ENCODE measurements around the gene ADM. TPM values are rescaled to one million over a fixed set of nuclear protein-coding genes. Genes with fewer than 3 reads are reported as not detected.

ADM gene
- total and polyA plus RNA-seq, 2 donors (not counting 1 experiment from before 2014, with no cell fraction given) = 2.3 to 10.4 TPM

- POLR2A ChIA-PET = no interaction called here
- TF ChIP-seq EZH2 (IDR thresholded peaks at IDR 0.05; ENCODE audit: borderline replicate concordance, insufficient read depth, low read depth, low read length, poor library complexity, severe bottlenecking) = no peak
- no peak for TF ChIP-seq CTCF (IDR thresholded peaks at IDR 0.05)
- H3K4me3 ChIP-seq (ENCODE audit: control extremely low read depth in 1 of 5, extremely low read depth in 1 of 5, insufficient read depth in 1 of 5, low read depth in 2 of 5, low read length in 4 of 5) = no peak overlapping the region
- Mint-ChIP-seq H3K4me3 (no peak overlapping the region), H3K4me1 (peaks cover 3% of the 10 kb centered on the region), H3K9me3 (ENCODE audit: insufficient read depth) (no peaks in the 10 kb centered on the region), H3K27me3 (no peaks in the 10 kb centered on the region), H3K27ac (no peak overlapping the region)
- no peaks in the 10 kb centered on the region for H3K79me2 ChIP-seq (ENCODE audit: control insufficient read depth, insufficient read depth, low read length)
- ATAC-seq (ENCODE audit: low read depth) = no peak
- intact Hi-C loops (cut with micrococcal nuclease) = no loop called here
- DNase-seq = no peak
- H3K9me3 ChIP-seq (ENCODE audit: control extremely low read depth in 1 of 3, control insufficient read depth in 2 of 3, insufficient read depth in 1 of 3, low read length in 2 of 3) = no peaks in the 10 kb centered on the region
- H3K36me3 ChIP-seq (replicated peaks in 1 of 2; ENCODE audit: control extremely low read depth in 1 of 2, control insufficient read depth in 1 of 2, extremely low read depth in 1 of 2, insufficient read depth in 2 of 2, low read length in 1 of 2) = no peaks in the 10 kb centered on the region
- no peak overlapping the region for H3K9ac ChIP-seq (ENCODE audit: low read length)
- H4K20me1 ChIP-seq (ENCODE audit: control insufficient read depth, insufficient read depth, low read length, poor library complexity, severe bottlenecking) = no peaks in the 10 kb centered on the region
- H3K27me3 ChIP-seq (replicated peaks in 1 of 4; ENCODE audit: control extremely low read depth in 1 of 4, control insufficient read depth in 3 of 4, insufficient read depth in 4 of 4, low read length in 3 of 4) = no peaks in the 10 kb centered on the region
- no peak overlapping the region for H2AFZ ChIP-seq (ENCODE audit: insufficient read depth, low read depth, low read length, poor library complexity, severe bottlenecking)
- no peak overlapping the region for H3K4me2 ChIP-seq (replicated peaks; ENCODE audit: low read depth, low read length, poor library complexity, severe bottlenecking)
- no peak overlapping the region for H3K27ac ChIP-seq (ENCODE audit: low read length in 2 of 2)
- peaks cover 0 to 4% of the 10 kb centered on the region in 2 donors for H3K4me1 ChIP-seq (ENCODE audit: control insufficient read depth in 2 of 2, insufficient read depth in 2 of 2, low read length in 2 of 2)
- CTCF ChIA-PET = no interaction called here
Observed at GRCh38 chr11:10275714-10276113, 29.2 kb upstream of the ADM start.

- CTCF ChIA-PET = interaction anchor here (1.7 kb wide), 1 partner anchor 26 kb away, joined by 6 read pairs; no protein-coding TSS in a partner anchor
- Mint-ChIP-seq H3K27ac (no peak overlapping the region), H3K4me3 (no peak overlapping the region), H3K4me1 (peaks cover 6% of the 10 kb centered on the region), H3K9me3 (ENCODE audit: insufficient read depth) (no peaks in the 10 kb centered on the region), H3K27me3 (peaks cover 4% of the 10 kb centered on the region)
- POLR2A ChIA-PET = interaction anchor here (0.6 kb wide), 1 partner anchor 25 kb away, joined by 3 read pairs; no protein-coding TSS in a partner anchor
- H3K9ac ChIP-seq (ENCODE audit: low read length) = no peak overlapping the region
- H3K4me2 ChIP-seq (replicated peaks; ENCODE audit: low read depth, low read length, poor library complexity, severe bottlenecking) = no peak overlapping the region
- peaks cover 12% of the 10 kb centered on the region for H3K79me2 ChIP-seq (ENCODE audit: control insufficient read depth, insufficient read depth, low read length)
- no peak for ATAC-seq (ENCODE audit: low read depth)
- H4K20me1 ChIP-seq (ENCODE audit: control insufficient read depth, insufficient read depth, low read length, poor library complexity, severe bottlenecking) = no peaks in the 10 kb centered on the region
- no peaks in the 10 kb centered on the region for H3K27me3 ChIP-seq (replicated peaks in 1 of 4; ENCODE audit: control extremely low read depth in 1 of 4, control insufficient read depth in 3 of 4, insufficient read depth in 4 of 4, low read length in 3 of 4)
- H3K9me3 ChIP-seq (ENCODE audit: control extremely low read depth in 1 of 3, control insufficient read depth in 2 of 3, insufficient read depth in 1 of 3, low read length in 2 of 3) = no peaks in the 10 kb centered on the region
- intact Hi-C loops (cut with micrococcal nuclease) = no loop called here
- no peak for DNase-seq
- TF ChIP-seq EZH2 (IDR thresholded peaks at IDR 0.05; ENCODE audit: borderline replicate concordance, insufficient read depth, low read depth, low read length, poor library complexity, severe bottlenecking) (no peak), CTCF (IDR thresholded peaks at IDR 0.05) (no peak)
- H3K4me3 ChIP-seq (ENCODE audit: control extremely low read depth in 1 of 5, extremely low read depth in 1 of 5, insufficient read depth in 1 of 5, low read depth in 2 of 5, low read length in 4 of 5) = no peak overlapping the region
- H3K4me1 ChIP-seq (ENCODE audit: control insufficient read depth in 2 of 2, insufficient read depth in 2 of 2, low read length in 2 of 2) = no peaks in the 10 kb centered on the region
- H3K36me3 ChIP-seq (replicated peaks in 1 of 2; ENCODE audit: control extremely low read depth in 1 of 2, control insufficient read depth in 1 of 2, extremely low read depth in 1 of 2, insufficient read depth in 2 of 2, low read length in 1 of 2) = no peaks in the 10 kb centered on the region
- no peak overlapping the region for H2AFZ ChIP-seq (ENCODE audit: insufficient read depth, low read depth, low read length, poor library complexity, severe bottlenecking)
- no peak overlapping the region for H3K27ac ChIP-seq (ENCODE audit: low read length in 2 of 2)
Observed at GRCh38 chr11:10282117-10282516, 22.8 kb upstream of the ADM start.
